ENCODE measurements around the gene CARD10. TPM values are rescaled to one million over a fixed set of nuclear protein-coding genes. Genes with fewer than 3 reads are reported as not detected.

The CARD10 gene
- total and polyA plus RNA-seq, 4 donors = 6.8 to 16.3 (median 10.2) TPM

DNA sequence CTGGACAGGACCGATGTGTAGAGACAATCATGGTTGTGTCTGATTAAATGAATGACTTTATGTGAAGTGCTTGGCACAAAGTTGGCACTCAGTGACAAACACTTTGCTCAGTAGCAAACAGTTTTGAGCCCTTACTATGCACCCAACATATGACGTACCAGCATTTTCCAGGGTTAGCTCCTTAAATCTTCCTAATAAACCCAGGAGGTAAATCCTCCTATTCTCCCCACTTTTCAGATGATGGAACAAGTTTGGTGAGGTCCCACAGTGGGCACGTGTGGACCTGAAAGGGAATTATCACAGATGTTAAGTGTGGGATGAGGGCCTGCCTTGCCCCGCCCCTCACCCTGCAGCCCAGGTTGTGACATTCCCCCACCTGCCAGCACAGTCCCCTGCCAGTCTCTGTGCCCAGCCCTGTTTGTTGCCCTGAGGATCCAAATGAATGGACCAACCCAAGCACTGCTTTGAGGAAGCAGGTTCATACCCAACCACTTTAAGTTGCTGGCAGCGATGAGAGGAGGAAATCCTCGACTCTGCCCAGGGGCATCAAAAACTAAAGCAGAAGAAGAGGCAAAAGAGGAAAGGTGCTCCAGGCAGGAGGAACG is 6.6 kb upstream of the CARD10 start:
- H3K27me3 ChIP-seq (ENCODE audit: control insufficient read depth in 3 of 3, insufficient read depth in 3 of 3, low read length in 2 of 3) = no peaks in the 10 kb centered on the region
- DNase-seq (no peak), ATAC-seq (ENCODE audit: insufficient read depth, low FRiP score) (no peak)
- H3K9ac ChIP-seq (ENCODE audit: insufficient read depth in 1 of 2, low read length in 2 of 2) = no peak overlapping the region
- no peaks in the 10 kb centered on the region for H3K36me3 ChIP-seq (ENCODE audit: control insufficient read depth in 4 of 4, insufficient read depth in 4 of 4, low read length in 4 of 4)
- 65 to 67% methylated on average over 7 of the region's 7 CpGs for WGBS, 2 donors
- no peak for TF ChIP-seq CTCF (IDR thresholded peaks at IDR 0.05; ENCODE audit: control extremely low read depth, extremely low read depth)
- H3K9me3 ChIP-seq (ENCODE audit: control insufficient read depth in 4 of 4, insufficient read depth in 3 of 4, low read length in 3 of 4) = no peaks in the 10 kb centered on the region
- peaks cover 0 to 4% (median 0%) of the 10 kb centered on the region in 5 donors for H3K4me1 ChIP-seq (ENCODE audit: control insufficient read depth in 5 of 5, insufficient read depth in 5 of 5, low read length in 5 of 5)
- H3K4me3 ChIP-seq = no peak overlapping the region
- no peak overlapping the region for H3K27ac ChIP-seq (ENCODE audit: low read depth in 1 of 2, low read length in 1 of 2)

DNA sequence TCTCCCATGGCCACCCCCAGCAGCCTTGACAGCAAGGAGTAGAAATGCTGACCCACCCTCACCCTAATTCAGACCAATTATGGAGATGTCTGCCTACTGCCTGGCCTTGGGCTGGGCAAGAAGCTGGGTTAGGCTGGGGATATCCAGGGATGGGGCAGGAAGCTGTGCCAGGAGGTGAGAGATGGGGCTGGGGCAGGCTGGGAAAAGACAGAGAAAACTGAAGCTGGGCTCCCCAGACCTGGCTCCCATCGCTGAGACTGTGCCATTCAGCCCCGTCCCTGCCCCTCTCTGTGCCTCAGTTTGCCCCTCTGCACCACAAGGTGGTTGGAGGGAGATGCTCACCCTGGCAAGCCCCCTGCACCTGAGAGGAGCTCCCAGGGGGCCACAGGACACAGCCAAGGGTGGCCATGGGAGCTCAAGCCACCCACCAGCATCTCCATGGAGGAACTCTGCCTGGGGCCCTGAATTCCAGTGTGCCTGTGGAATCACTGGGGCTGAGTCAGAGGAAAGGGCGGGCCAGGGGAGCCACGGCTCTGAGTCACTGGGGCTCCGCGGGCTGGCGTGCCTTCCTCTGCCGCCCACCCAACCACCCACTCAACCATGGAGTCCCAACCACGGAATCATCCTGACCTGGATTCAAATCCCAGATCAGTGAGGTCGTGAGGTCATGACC is 6.0 kb upstream of the CARD10 start:
- H3K27ac ChIP-seq (ENCODE audit: low read depth in 1 of 2, low read length in 1 of 2) = no peak overlapping the region
- no peaks in the 10 kb centered on the region for H3K36me3 ChIP-seq (ENCODE audit: control insufficient read depth in 4 of 4, insufficient read depth in 4 of 4, low read length in 4 of 4)
- TF ChIP-seq CTCF (IDR thresholded peaks at IDR 0.05; ENCODE audit: control extremely low read depth, extremely low read depth) = no peak
- 52 to 59% methylated on average over 10 of the region's 10 CpGs for WGBS, 2 donors
- H3K4me1 ChIP-seq (ENCODE audit: control insufficient read depth in 5 of 5, insufficient read depth in 5 of 5, low read length in 5 of 5) = peaks cover 0 to 7% (median 0%) of the 10 kb centered on the region in 5 donors
- no peak overlapping the region for H3K4me3 ChIP-seq
- ATAC-seq (ENCODE audit: insufficient read depth, low FRiP score) = peak; percentile 60
- H3K9ac ChIP-seq (ENCODE audit: insufficient read depth in 1 of 2, low read length in 2 of 2) = no peak overlapping the region
- no peaks in the 10 kb centered on the region for H3K27me3 ChIP-seq (ENCODE audit: control insufficient read depth in 3 of 3, insufficient read depth in 3 of 3, low read length in 2 of 3)
- DNase-seq = no peak
- no peaks in the 10 kb centered on the region for H3K9me3 ChIP-seq (ENCODE audit: control insufficient read depth in 4 of 4, insufficient read depth in 3 of 4, low read length in 3 of 4)

DNA sequence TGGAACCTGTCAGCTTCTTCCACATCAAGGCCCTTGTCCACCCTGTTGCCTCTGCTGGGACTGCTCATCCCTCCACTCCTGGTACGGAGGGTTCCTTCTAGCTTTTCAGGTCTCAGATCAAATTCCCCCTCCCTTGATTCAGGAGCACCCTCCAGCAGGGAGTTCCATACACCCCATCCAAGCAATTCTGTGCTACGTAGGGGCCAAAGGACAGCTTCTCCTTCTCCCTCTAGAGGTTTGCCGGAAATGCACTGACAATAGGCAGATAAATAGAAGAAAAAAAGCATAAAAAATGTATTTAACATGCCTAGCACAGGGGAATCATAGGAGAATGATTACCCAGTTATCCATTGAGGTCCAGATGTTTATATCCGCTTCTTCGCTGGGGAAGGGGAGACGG is 3.3 kb upstream of the CARD10 start:
- Histone ChIP-seq H3K27ac (ENCODE audit: low read depth in 1 of 2, low read length in 1 of 2) (no peak overlapping the region), H3K4me1 (ENCODE audit: control insufficient read depth in 5 of 5, insufficient read depth in 5 of 5, low read length in 5 of 5) (peaks cover 0 to 11% (median 0%) of the 10 kb centered on the region in 5 donors), H3K36me3 (ENCODE audit: control insufficient read depth in 4 of 4, insufficient read depth in 4 of 4, low read length in 4 of 4) (no peaks in the 10 kb centered on the region), H3K9ac (ENCODE audit: insufficient read depth in 1 of 2, low read length in 2 of 2) (no peak overlapping the region), H3K4me3 (no peak overlapping the region), H3K27me3 (ENCODE audit: control insufficient read depth in 3 of 3, insufficient read depth in 3 of 3, low read length in 2 of 3) (peaks cover 0 to 3% (median 0%) of the 10 kb centered on the region in 3 donors), H3K9me3 (ENCODE audit: control insufficient read depth in 4 of 4, insufficient read depth in 3 of 4, low read length in 3 of 4) (no peaks in the 10 kb centered on the region)
- TF ChIP-seq CTCF (IDR thresholded peaks at IDR 0.05; ENCODE audit: control extremely low read depth, extremely low read depth) = no peak
- DNase-seq = no peak
- 89 to 92% methylated on average over 6 of the region's 6 CpGs for WGBS, 2 donors
- no peak for ATAC-seq (ENCODE audit: insufficient read depth, low FRiP score)

Measured in lung (tissue), 12 donors.